Activated CD8-positive, alpha-beta memory T cell treated with anti-CD3 and anti-CD28 coated beads, Interleukin-2, amount 50 U/mL, for 48 hours (primary cell): Measurements from ENCODE around the gene DPH6.
"Not testable (repeated sequence)": the region's sequence is repeated elsewhere in the genome, so short reads cannot be mapped to it uniquely, and the experiment has no call there.

Source experiments
- DNase-seq: peaks from one replicate; pipeline ENCODE4 v3.0.0-alpha.2; 2020

Gene DPH6, protein sequence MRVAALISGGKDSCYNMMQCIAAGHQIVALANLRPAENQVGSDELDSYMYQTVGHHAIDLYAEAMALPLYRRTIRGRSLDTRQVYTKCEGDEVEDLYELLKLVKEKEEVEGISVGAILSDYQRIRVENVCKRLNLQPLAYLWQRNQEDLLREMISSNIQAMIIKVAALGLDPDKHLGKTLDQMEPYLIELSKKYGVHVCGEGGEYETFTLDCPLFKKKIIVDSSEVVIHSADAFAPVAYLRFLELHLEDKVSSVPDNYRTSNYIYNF

GRCh38 chr15:35545824-35546510 lies at the start of gene DPH6:
Gene DPH6 (minus strand): TSS chr15:35546165. CDS start chr15:35546141, 24 bp downstream.
- peak; percentile 89 for DNase-seq

GRCh38 chr15:35595656-35596055 lies 49.7 kb upstream of the DPH6 start:
- no peak for DNase-seq

GRCh38 chr15:35591987-35592386 lies 46.0 kb upstream of the DPH6 start:
- DNase-seq = not testable (repeated sequence)

GRCh38 chr15:35583863-35584528 lies 38.0 kb upstream of the DPH6 start:
- no peak for DNase-seq

- no peak for DNase-seq
These were observed 34.6 kb upstream of the DPH6 start for GRCh38 chr15:35580606-35581005.

DNA sequence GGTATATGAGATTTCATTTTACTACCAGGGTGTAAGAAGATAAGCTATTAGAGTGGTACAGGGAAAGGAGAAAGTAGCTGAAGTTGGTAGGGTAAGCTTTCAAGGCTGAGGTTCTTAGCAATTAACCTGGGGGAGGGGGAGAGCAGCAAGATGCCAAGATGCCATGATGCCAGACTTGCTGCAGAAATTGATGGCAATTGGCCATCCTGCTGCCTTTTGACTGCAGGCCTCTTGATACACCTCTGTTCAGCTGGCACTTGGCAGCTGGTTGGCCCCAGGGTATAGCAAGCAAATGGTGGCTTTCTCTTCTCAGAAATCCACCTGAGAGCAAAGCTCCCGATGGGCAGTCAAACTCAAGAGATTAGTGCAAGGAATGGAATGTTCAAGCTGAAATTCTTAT lies 21.4 kb upstream of the DPH6 start:
- DNase-seq = no peak

DNA sequence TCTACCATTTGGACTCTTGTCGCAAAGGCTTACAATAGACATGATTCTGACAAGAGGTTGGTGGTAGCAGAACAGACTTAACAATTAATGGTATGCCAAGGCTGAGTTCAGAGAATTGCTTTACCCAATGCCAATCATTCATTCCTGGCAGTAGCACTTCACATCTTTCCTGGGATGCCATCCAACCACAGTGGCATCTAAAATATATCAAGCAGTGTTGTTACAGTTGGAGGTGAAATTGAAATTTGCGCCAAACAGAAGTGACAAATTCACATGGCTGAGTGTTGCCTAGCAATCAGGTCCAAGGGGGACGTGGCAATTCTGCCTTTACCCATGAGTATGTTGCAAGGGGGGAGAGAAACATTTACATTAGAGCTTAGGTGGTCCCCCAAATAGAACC lies 21.0 kb upstream of the DPH6 start:
- no peak for DNase-seq

- DNase-seq = no peak
These were observed 19.9 kb upstream of the DPH6 start for GRCh38 chr15:35565901-35566300.

DNA sequence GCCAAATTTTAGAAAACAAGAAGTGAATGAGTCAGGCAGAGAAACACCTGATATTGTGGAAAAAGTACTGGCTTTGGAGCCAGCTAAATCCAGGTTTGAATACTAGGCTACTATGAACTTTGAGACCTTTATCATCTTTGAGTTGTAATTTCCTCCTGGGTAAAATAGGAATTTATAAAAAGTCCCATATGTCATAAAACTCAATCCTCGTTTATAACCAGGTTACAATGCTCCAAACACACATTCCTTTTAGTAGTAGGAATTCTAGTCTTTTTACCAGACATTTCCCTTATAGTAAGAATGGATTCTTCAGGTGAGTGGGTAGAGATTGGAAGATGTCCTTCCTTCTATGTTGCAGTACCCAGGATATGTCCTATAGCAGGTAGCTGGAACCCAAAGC lies 16.7 kb upstream of the DPH6 start:
- DNase-seq = no peak

- DNase-seq = no peak
These were observed 15.3 kb upstream of the DPH6 start for GRCh38 chr15:35561308-35561707.

DNA sequence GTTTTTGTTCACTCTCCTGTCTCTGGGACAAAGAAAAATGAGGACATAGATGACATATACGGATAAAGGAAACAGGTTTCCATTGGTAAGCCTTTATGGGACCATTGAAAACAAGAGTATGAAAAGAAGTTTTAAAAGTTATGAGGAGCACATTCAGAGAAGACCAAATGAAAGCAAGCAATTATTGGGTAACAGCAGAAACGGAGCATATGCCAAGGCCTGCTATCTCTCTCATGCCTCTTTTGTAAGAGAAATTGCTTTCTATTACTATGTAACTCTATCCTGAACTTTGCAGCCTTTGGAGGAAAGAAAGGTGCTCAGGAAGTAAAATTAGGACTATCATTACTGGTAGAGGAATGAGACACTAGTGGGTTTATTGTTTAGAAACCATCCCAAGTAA lies 14.9 kb upstream of the DPH6 start:
- DNase-seq = no peak

DNA sequence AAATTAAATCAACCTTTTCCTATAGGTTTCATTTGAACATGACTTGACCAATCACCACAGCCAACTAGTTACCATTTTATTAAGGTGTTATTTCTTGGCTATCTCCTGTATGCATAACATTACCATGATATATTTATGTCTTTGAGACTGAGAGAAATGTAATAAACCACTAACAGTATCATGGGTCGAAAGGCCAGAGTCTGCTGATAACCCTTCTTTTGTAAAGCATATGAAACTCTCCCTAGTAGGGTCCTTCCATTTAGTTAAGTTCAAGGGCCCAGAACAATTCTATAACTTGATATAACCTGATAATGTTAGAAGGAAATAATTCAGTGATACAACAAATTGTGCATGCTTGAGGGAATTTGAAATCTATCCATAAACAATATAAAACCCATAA lies 14.3 kb upstream of the DPH6 start:
- DNase-seq = no peak

GRCh38 chr15:35559683-35560082 lies 13.7 kb upstream of the DPH6 start:
- no peak for DNase-seq

DNA sequence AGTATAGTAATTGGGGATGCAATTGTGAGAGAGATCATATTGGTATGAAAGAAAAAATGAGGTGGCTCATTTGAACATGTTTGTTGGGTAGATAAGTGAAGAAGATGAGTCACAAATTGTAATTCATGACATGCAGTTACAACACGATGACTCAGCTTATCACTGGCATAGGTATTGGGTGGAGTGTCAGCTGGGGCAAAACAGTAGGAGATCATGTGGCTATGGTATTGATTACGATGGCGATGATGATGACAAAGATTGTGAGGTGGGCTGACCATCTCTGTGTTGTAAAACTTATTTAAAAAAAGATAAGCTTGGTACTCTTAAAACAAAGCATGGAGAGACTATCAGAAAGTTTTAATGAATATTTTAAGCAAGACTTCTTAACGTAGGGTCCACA lies 11.6 kb upstream of the DPH6 start:
- no peak for DNase-seq

DNA sequence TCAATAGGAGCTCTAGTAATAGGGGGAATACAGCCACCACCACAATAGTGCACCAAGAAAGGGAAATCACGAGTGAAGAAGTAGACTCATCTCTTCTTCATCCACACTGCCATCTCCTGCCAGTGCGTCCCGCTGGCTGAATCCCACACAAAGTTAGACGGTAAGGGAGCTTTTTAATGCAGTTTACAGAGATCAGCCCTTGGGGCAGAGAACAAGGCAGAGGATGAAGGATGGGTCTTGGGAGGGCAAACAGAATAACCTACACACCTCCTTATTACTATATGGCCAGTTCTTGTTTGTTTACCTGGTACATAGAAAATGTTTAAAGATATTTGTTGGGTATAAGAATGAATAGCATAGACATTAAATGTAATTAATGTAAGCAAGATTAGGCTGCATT lies 11.0 kb upstream of the DPH6 start:
- no peak for DNase-seq

GRCh38 chr15:35555244-35555643 lies 9.3 kb upstream of the DPH6 start:
- no peak for DNase-seq

GRCh38 chr15:35550957-35551356 lies 5.0 kb upstream of the DPH6 start:
- DNase-seq = no peak

- no peak for DNase-seq
These were observed 3.6 kb upstream of the DPH6 start for GRCh38 chr15:35549567-35549966.

DNA sequence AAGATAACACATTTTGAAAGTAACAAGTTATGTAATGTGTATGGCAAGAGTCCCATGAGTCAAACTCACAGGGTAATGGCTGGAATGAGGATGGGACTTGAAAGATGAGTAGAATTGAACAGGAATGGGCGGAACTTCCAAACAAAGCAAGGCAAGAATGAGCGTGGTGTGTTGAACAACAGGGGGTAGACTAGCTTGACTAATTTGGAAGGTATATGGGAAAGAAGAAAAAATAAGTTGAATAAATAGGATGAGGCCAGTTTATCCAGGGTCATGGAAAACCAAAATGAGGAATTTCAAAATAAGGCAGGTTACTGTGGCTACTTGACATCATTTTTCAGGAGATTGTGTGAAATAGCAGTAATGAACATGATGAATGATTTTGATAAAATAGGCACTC lies 2.5 kb upstream of the DPH6 start:
- no peak for DNase-seq

DNA sequence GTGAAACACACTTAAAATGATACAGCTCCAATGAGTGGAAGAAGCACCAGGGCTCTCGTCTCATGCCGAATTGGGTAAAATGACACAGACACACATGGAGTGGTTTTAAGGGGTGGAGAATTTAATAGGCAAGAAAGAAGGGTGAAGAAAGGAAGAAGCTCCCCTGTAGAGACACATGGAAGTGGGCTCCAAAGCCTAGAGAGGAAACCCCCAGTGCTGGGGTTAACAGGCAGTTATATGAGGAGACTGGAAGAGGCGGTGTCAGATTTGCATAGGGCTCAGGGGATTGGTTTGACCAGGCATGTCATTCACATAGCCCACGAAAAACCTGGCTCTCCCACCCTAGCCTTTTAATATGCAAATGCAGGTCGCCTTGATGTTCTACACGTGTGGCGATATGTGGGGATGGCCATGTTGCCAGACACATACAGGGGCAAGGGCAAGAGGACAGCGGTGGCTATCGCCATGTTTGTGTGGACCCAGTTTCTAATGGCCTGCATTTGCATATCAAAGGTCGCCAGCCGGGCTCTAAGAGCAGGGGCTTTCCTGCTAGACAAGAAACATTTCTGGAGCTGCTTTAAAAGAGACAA lies 1.9 kb upstream of the DPH6 start:
- no peak for DNase-seq

DNA sequence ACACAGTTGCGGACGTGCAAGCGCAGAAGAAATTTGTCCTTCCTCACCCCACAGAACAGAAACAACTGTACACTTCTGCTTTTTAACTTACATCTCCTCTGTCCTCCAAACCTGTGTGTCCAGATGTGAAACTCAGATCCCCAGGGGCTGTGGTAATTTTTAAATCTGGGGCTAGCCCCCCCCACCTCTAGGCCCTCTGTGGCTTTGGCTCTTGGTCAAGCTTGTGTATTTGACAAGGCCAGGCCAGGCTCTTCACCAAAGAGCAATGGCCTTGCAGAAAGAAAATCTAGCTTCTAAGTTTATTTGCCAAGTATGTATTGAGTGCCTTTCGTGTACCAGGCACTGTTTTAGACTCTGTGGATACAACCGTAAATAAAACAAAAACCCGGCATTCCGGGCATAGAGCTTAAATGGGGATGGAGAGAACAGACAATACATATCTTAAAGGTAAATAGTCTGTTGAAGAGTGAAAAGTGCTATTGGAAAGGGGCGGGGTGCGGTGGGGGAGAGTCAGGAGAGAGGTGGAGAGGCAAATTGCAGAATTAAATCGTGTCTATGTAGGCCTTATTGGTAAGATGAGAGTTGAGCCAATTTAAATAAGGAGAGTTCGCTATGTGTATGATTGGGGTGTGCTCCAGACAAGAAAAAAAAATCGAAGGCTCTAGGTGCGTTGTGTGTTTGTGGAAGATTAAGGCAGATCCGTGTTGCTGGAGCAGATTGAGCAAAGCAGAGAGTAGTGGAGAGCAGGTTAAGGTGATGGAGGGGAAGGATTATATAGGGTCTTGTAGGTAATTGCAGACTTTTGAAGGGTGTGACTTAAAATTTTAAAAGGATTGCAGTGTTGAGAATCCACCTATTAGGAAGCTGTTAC lies 781 bp upstream of the DPH6 start:
- DNase-seq = no peak

GRCh38 chr15:35545316-35545823 lies 595 bp downstream of the DPH6 start:
- DNase-seq = peak; percentile 65

GRCh38 chr15:35540885-35541284 lies 5.1 kb downstream of the DPH6 start:
- DNase-seq = no peak
